Measurements from ENCODE around the gene KLF13.

KLF13 gene

GRCh38 chr15:31326156-31326874 is at the start of gene KLF13:
Gene KLF13, plus strand, starts transcription at chr15:31326835. Its CDS starts 378 bp downstream, at chr15:31327213.
- peak; percentile 100 for DNase-seq

GRCh38 chr15:31277335-31278060 is 49.1 kb upstream of the KLF13 start:
- no peak for DNase-seq

- DNase-seq, result no peak
These were observed 48.6 kb upstream of the KLF13 start for GRCh38 chr15:31278061-31278445.

GRCh38 chr15:31278544-31279220 is 48.0 kb upstream of the KLF13 start:
- no peak for DNase-seq

- peak; percentile 41 for DNase-seq
These were observed 47.2 kb upstream of the KLF13 start for GRCh38 chr15:31279221-31280045.

GRCh38 chr15:31280046-31280830 is 46.4 kb upstream of the KLF13 start:
- DNase-seq, result peak; percentile 44

GRCh38 chr15:31280831-31281216 is 45.8 kb upstream of the KLF13 start:
- no peak for DNase-seq

- no peak for DNase-seq
These were observed 43.6 kb upstream of the KLF13 start for GRCh38 chr15:31283043-31283442.

GRCh38 chr15:31285772-31286261 is 40.8 kb upstream of the KLF13 start:
- DNase-seq, result no peak

GRCh38 chr15:31291048-31291578 is 35.5 kb upstream of the KLF13 start:
- DNase-seq, result no peak

- DNase-seq, result no peak
These were observed 34.1 kb upstream of the KLF13 start for GRCh38 chr15:31292391-31293015.

GRCh38 chr15:31293655-31294054 is 33.0 kb upstream of the KLF13 start:
- DNase-seq, result no peak

- no peak for DNase-seq
These were observed 32.6 kb upstream of the KLF13 start for GRCh38 chr15:31294067-31294466.

GRCh38 chr15:31295658-31296057 is 31.0 kb upstream of the KLF13 start:
- no peak for DNase-seq

GRCh38 chr15:31296219-31296645 is 30.4 kb upstream of the KLF13 start:
- DNase-seq, result no peak

GRCh38 chr15:31296646-31297574 is 29.7 kb upstream of the KLF13 start:
- DNase-seq, result peak; percentile 29

GRCh38 chr15:31297575-31298456 is 28.8 kb upstream of the KLF13 start:
- DNase-seq, result peak; percentile 13

- peak; percentile 39 for DNase-seq
These were observed 27.9 kb upstream of the KLF13 start for GRCh38 chr15:31298707-31299172.

GRCh38 chr15:31300208-31300661 is 26.4 kb upstream of the KLF13 start:
- DNase-seq, result peak; percentile 58
